Hepatocyte (in vitro differentiated cells): ENCODE results near the gene DGKZ.

Experiments used
- EZH2 ChIP-seq: fragments of 200-600 bp; sonication (generic); IDR thresholded peaks from 2 replicates; pipeline ENCODE4 v1.6.1; 2016; ENCODE audit warnings: antibody characterized with exemption, mild to moderate bottlenecking, borderline replicate concordance
- EZH2phosphoT487 ChIP-seq: fragments of 200-600 bp; sonication (generic); IDR thresholded peaks from one replicate; pipeline ENCODE4 v1.6.1; 2018; ENCODE audit warnings: antibody characterized with exemption, mild to moderate bottlenecking, low read depth, moderate library complexity; ENCODE audit not compliant: unreplicated experiment, severe bottlenecking
- TF ChIP-seq, protein P1 (sequence below): fragments of 200-600 bp; sonication (generic); IDR thresholded peaks from 2 replicates; pipeline ENCODE4 v1.5.1; 2016; ENCODE audit warnings: antibody characterized with exemption, mild to moderate bottlenecking; ENCODE audit not compliant: poor library complexity

DNA sequence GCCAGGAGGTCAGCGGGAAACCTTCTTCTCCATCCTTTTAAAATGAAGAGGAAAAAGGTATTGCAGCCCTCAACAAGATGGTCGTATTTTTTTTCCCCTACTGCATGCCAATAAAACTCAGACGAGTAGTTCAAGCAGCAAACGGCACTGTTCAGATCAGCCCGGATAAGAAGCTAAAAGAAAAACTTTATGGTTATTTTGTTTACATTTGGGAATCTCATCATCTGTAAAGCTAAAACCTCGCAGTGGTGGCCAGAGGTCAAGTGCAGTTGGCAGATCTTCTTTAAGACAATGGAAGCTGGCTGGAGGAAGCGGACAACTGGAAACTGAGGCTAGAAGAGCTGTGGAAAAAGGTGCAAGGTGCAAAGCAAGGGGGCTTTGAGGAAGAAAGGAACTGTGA, 75.3 kb downstream of the DGKZ start:
- TF ChIP-seq, protein P1, sequence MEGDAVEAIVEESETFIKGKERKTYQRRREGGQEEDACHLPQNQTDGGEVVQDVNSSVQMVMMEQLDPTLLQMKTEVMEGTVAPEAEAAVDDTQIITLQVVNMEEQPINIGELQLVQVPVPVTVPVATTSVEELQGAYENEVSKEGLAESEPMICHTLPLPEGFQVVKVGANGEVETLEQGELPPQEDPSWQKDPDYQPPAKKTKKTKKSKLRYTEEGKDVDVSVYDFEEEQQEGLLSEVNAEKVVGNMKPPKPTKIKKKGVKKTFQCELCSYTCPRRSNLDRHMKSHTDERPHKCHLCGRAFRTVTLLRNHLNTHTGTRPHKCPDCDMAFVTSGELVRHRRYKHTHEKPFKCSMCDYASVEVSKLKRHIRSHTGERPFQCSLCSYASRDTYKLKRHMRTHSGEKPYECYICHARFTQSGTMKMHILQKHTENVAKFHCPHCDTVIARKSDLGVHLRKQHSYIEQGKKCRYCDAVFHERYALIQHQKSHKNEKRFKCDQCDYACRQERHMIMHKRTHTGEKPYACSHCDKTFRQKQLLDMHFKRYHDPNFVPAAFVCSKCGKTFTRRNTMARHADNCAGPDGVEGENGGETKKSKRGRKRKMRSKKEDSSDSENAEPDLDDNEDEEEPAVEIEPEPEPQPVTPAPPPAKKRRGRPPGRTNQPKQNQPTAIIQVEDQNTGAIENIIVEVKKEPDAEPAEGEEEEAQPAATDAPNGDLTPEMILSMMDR, result no peak
- no peak for TF ChIP-seq EZH2
- no peak for TF ChIP-seq EZH2phosphoT487
